Activated T-cell treated with anti-CD3 and anti-CD28 coated beads, Interleukin-2, amount 50 U/mL, for 48 hours (primary cell): ENCODE measurements around the gene CADPS2.
"Not testable (repeated sequence)": the region's sequence is repeated elsewhere in the genome, so short reads cannot be mapped to it uniquely, and the experiment has no call there.

Experiments
- DNase-seq, 2 experiments: peaks; one replicate each; pipeline ENCODE4 v3.0.0-alpha.2; 2020

Gene CADPS2

GRCh38 chr7:122702872-122703510, 183.3 kb downstream of the CADPS2 start, which contains the start of gene RNF148:
RNF148 (minus strand) TSS chr7:122702922; CDS start chr7:122702750, 172 bp downstream.
- DNase-seq = no peak

GRCh38 chr7:122699017-122699416, 187.2 kb downstream of the CADPS2 start, which contains the start of gene RNF133:
RNF133 (minus strand) TSS chr7:122699117; CDS start chr7:122698918, 199 bp downstream.
- DNase-seq = no peak

- no peak for DNase-seq
These were observed 190.4 kb downstream of the CADPS2 start for GRCh38 chr7:122695816-122696215.

- no peak for DNase-seq
These were observed 191.6 kb downstream of the CADPS2 start for GRCh38 chr7:122694697-122695096.

- no peak for DNase-seq
These were observed 193.4 kb downstream of the CADPS2 start for GRCh38 chr7:122692769-122693309.

GRCh38 chr7:122691569-122692235, 194.6 kb downstream of the CADPS2 start:
- DNase-seq = no peak

GRCh38 chr7:122689346-122690109, 196.7 kb downstream of the CADPS2 start:
- no peak for DNase-seq

- DNase-seq = no peak
These were observed 197.8 kb downstream of the CADPS2 start for GRCh38 chr7:122688400-122688998.

GRCh38 chr7:122686360-122686878, 199.8 kb downstream of the CADPS2 start:
- DNase-seq = no peak

- no peak for DNase-seq
These were observed 201.8 kb downstream of the CADPS2 start for GRCh38 chr7:122684504-122684903.

GRCh38 chr7:122682815-122683550, 203.3 kb downstream of the CADPS2 start:
- DNase-seq = no peak

GRCh38 chr7:122681186-122681585, 205.1 kb downstream of the CADPS2 start:
- not testable (repeated sequence) for DNase-seq

GRCh38 chr7:122679813-122680212, 206.4 kb downstream of the CADPS2 start:
- DNase-seq = no peak

GRCh38 chr7:122679269-122679709, 207.0 kb downstream of the CADPS2 start:
- DNase-seq = not testable (repeated sequence)

GRCh38 chr7:122677149-122677548, 209.1 kb downstream of the CADPS2 start:
- no peak for DNase-seq

GRCh38 chr7:122676466-122676865, 209.8 kb downstream of the CADPS2 start:
- no peak for DNase-seq

GRCh38 chr7:122675621-122676020, 210.6 kb downstream of the CADPS2 start:
- no peak for DNase-seq

GRCh38 chr7:122675011-122675410, 211.2 kb downstream of the CADPS2 start:
- no peak for DNase-seq

- no peak for DNase-seq
These were observed 211.8 kb downstream of the CADPS2 start for GRCh38 chr7:122674502-122674901.

- DNase-seq = no peak
These were observed 212.3 kb downstream of the CADPS2 start for GRCh38 chr7:122673951-122674350.

GRCh38 chr7:122672536-122672935, 213.7 kb downstream of the CADPS2 start:
- DNase-seq = no peak

GRCh38 chr7:122663733-122664132, 222.5 kb downstream of the CADPS2 start:
- no peak for DNase-seq
